PC-9 (cell line): Measurements from ENCODE around the gene FOXJ3.

ENCODE experiments used
- CTCF ChIP-seq: fragments of 200-600 bp; sonication (generic); conservative IDR thresholded peaks from 2 replicates; pipeline ENCODE4 v1.6.1; 2017; ENCODE audit warnings: mixed run types, antibody characterized with exemption, mild to moderate bottlenecking, moderate library complexity
- EZH2 ChIP-seq: fragments of 200-600 bp; sonication (generic); IDR thresholded peaks from 2 replicates; pipeline ENCODE4 v1.8.0; 2017; ENCODE audit warnings: antibody characterized with exemption, low read depth

GRCh38 chr1:42228938-42229337 is 106.1 kb downstream of the FOXJ3 start:
- no peak for TF ChIP-seq CTCF
- no peak for TF ChIP-seq EZH2
